Activated T-cell treated with anti-CD3 and anti-CD28 coated beads, Interleukin-2, amount 50 U/mL, for 72 hours (primary cell): Measurements from ENCODE around the gene KCNIP4. TPM values are rescaled to one million over a fixed set of nuclear protein-coding genes. Genes with fewer than 3 reads are reported as not detected.
"Not testable (repeated sequence)": the region's sequence is repeated elsewhere in the genome, so short reads cannot be mapped to it uniquely, and the experiment has no call there.

Experiments
- ATAC-seq, 2 donors: fragments of 150-1000 bp; cut with Tn5 transposase; replicated peaks in 1 of 2; 2 replicates each; pipeline ENCODE4 v1.10.0; 2021; ENCODE audit warnings: moderate library complexity in 2 of 2, mild to moderate bottlenecking in 1 of 2
- DNase-seq, 2 donors: peaks; one replicate each; pipeline ENCODE4 v3.0.0; 2021 to 2022; ENCODE audit warnings: mixed read lengths in 1 of 2
- H3K27ac Mint-ChIP-seq: one replicate; pipeline ENCODE4 v1.8.0; 2022; ENCODE audit warnings: mild to moderate bottlenecking, moderate library complexity, mixed read lengths
- H3K27me3 Mint-ChIP-seq: one replicate; pipeline ENCODE4 v1.8.0; 2022; ENCODE audit warnings: low read depth, mixed read lengths
- H3K36me3 Mint-ChIP-seq, 2 donors: one replicate each; pipeline ENCODE4 v1.8.0; 2022; ENCODE audit warnings: mixed read lengths in 2 of 2, mild to moderate bottlenecking in 1 of 2; ENCODE audit not compliant: insufficient read depth in 2 of 2
- H3K4me1 Mint-ChIP-seq: one replicate; pipeline ENCODE4 v1.8.0; 2022; ENCODE audit warnings: low read depth, mixed read lengths
- H3K4me3 Mint-ChIP-seq, 2 donors: one replicate each; pipeline ENCODE4 v1.8.0; 2022; ENCODE audit warnings: mild to moderate bottlenecking in 2 of 2, mixed read lengths in 2 of 2, moderate library complexity in 2 of 2
- H3K9me3 Mint-ChIP-seq, 2 donors: one replicate each; pipeline ENCODE4 v1.8.0; 2022; ENCODE audit warnings: mixed read lengths in 2 of 2
- total RNA-seq, 2 donors: library from RNA; stranded (reverse); gene quantifications; one replicate each; pipeline ENCODE4 v1.2.3, GENCODE V29; 2022

Gene KCNIP4
- total RNA-seq, 2 donors from 2014 or later: not detected

DNA sequence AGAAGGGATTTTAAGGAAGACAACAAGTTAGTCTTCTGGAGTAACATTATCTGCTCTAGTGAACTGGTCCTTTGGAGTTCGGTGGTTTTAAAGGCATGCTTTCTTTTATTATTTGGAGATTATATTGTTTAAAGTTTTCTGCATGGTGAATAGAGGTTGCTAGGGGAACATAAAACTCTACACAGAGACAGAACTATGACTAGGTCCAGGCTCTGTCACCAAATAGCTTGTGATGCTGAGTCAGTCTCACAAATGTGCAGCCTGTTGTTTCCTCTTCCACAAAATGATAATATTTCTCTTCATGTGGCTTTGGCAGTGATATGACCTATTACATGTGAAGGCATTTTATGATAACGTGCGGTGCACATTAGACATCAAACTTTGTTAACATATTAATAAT lies 1115.7 kb downstream of the KCNIP4 start:
- Mint-ChIP-seq H3K4me3 (no peak overlapping the region), H3K9me3 (peaks cover 2 to 4% of the 10 kb centered on the region in 2 donors), H3K36me3 (no peaks in the 10 kb centered on the region), H3K27ac (no peak overlapping the region), H3K4me1 (no peaks in the 10 kb centered on the region), H3K27me3 (no peaks in the 10 kb centered on the region)
- no peak for DNase-seq
- ATAC-seq: no peak

DNA sequence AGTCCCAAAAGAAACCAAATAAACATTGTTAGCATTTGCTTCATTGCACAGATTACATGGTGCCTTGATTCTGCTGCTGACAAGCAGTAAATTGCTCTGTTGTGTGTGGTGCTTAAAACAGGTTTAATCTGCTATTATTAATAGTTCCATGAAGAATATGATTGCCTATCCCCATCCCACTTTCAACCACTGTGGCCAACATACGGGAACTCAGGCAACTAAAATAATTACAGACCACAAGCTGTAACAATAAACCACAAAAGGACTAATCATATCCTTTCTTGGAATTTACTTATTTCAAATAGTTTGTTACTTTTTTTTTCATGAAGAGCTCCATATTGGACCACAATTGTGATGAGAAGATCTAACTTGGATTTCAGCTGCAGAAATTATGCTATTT lies 1116.8 kb downstream of the KCNIP4 start:
- no peaks in the 10 kb centered on the region for H3K27me3 Mint-ChIP-seq
- H3K27ac Mint-ChIP-seq: no peak overlapping the region
- H3K36me3 Mint-ChIP-seq: no peaks in the 10 kb centered on the region
- H3K4me3 Mint-ChIP-seq: no peak overlapping the region
- peaks cover 2 to 4% of the 10 kb centered on the region in 2 donors for H3K9me3 Mint-ChIP-seq
- DNase-seq (no peak), ATAC-seq (no peak)
- H3K4me1 Mint-ChIP-seq: no peaks in the 10 kb centered on the region

DNA sequence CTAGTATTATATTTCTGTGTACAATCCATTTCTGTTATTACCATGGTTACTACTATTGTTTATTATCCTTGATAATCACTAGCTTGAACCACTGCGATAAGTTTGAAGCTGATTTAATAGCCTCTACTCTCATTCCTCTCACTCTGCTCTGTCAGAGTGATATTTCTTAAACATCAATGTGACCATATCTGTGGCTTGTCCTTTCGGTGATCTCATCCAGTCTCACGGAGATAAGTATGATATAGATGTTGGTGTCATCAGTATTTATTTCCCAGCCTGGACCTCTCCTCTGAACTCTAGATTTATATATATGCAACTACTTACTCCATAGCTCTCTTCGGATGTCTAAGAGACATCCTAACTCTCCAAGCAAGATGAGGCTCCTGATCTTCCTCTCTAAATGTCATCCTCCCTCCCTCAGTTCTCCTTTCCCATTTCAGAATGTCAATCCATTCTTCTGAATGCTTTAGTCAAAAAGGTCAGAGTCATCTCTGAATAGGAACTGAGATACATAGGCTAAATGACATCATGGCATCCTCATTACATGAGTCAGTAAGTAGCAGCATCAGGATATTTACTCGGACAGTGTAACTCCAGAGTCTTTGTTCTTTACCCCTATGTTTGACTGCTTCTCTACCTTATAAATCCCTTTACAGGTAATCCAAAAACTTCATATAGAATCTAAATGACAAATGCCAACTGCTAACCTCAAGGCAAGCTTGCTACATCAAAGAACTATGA lies 1118.8 kb downstream of the KCNIP4 start:
- ATAC-seq: no peak
- no peak overlapping the region for H3K27ac Mint-ChIP-seq
- no peaks in the 10 kb centered on the region for H3K27me3 Mint-ChIP-seq

DNA sequence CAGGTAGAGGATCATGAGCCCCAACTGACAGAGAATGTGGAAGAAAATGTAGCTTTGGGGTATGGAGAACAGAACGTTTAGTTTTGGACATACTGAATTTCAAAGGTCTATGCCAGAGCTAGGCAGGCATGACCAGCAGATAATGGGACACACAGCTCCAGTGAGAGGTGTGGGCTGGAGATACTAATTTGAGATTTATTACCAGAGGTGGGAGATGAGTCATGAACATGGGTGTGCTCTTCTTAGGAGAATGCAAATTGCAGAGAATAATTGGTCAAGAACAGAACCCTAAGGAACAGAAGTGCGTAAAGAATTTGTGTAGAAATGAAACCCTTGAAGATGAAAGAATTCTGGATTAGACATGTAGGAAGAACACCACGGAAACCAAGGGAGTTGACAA lies 1123.1 kb downstream of the KCNIP4 start:
- no peak for ATAC-seq
- no peak overlapping the region for H3K27ac Mint-ChIP-seq
- H3K4me3 Mint-ChIP-seq: no peak overlapping the region
- no peak for DNase-seq
- peaks cover 3 to 7% of the 10 kb centered on the region in 2 donors for H3K9me3 Mint-ChIP-seq
- H3K4me1 Mint-ChIP-seq: no peaks in the 10 kb centered on the region
- H3K36me3 Mint-ChIP-seq: no peaks in the 10 kb centered on the region
- H3K27me3 Mint-ChIP-seq: no peaks in the 10 kb centered on the region

More for the DNA sequence above, 1118.8 kb downstream of the KCNIP4 start:
- H3K4me1 Mint-ChIP-seq: no peaks in the 10 kb centered on the region
- H3K36me3 Mint-ChIP-seq: no peaks in the 10 kb centered on the region
- H3K4me3 Mint-ChIP-seq: no peak overlapping the region
- no peak for DNase-seq
- peaks cover 3 to 7% of the 10 kb centered on the region in 2 donors for H3K9me3 Mint-ChIP-seq

DNA sequence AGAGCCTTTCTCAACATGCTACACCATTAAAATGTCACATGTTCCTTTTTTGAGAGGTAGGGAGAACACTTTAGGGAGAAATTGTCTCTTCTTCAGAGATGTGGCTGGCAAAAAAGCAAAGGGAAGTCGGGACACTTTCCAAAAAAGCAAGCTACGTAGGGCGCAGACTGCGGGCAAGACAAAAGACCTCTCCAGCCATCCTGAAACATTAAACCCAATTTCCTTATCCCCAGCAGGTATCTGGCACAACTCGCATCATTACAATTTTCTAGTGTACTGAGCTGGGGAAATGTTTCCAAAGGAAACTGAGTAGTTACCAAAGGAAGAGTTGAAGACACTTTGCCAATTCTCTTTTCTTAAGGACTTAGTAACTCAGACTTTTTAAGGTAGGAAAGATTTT lies 1132.3 kb downstream of the KCNIP4 start:
- Mint-ChIP-seq H3K4me3 (no peak overlapping the region), H3K4me1 (no peaks in the 10 kb centered on the region), H3K27me3 (no peaks in the 10 kb centered on the region)

DNA sequence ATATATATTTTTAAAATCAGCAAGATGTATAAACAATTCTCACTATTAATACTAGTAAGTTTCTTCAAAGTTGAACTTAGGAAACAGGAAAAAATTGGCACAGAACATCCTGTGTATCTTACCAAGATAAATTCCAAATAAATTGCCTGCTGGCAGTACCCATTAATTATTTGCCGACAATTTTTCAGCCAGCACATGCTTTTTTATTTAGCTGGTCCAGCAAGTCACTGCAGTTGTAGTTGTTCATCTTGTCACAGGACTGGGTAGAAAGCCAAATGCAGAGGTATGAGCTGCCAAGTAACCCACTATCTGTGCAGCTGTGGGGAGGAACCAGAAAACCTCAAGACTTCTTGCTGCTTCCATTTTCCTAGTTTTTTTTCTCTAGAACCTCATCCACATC lies 1134.9 kb downstream of the KCNIP4 start:
- DNase-seq (no peak), ATAC-seq (no peak)
- Mint-ChIP-seq H3K27me3 (no peaks in the 10 kb centered on the region), H3K36me3 (no peaks in the 10 kb centered on the region), H3K9me3 (peaks cover 2 to 7% of the 10 kb centered on the region in 2 donors), H3K27ac (no peak overlapping the region), H3K4me1 (no peaks in the 10 kb centered on the region), H3K4me3 (no peak overlapping the region)

More for the DNA sequence above, 1132.3 kb downstream of the KCNIP4 start:
- DNase-seq (no peak), ATAC-seq (no peak)
- peaks cover 3 to 8% of the 10 kb centered on the region in 2 donors for H3K9me3 Mint-ChIP-seq
- no peak overlapping the region for H3K27ac Mint-ChIP-seq
- H3K36me3 Mint-ChIP-seq: no peaks in the 10 kb centered on the region

DNA sequence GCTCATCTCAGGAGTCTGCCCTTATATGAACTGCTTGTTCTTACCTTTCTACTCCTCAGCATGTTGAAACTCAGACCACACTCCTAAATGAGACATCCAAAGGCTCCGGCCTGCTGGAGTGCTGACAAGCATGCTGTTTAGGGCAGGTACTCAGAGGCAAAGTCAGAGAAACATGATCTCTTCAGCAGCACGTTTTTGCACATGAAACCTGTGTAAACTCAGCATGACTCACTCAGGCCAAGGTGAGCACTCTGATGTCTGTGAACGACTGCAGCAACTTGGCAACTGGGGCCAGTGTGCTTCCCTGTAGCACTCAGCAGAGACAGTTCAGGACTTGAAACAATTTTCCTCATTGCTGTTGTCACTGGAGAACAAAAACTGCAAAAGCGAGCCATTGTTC lies 1138.8 kb downstream of the KCNIP4 start:
- Mint-ChIP-seq H3K9me3 (peaks cover 2 to 7% of the 10 kb centered on the region in 2 donors), H3K4me3 (no peak overlapping the region), H3K27ac (no peak overlapping the region), H3K4me1 (no peaks in the 10 kb centered on the region), H3K36me3 (no peaks in the 10 kb centered on the region), H3K27me3 (no peaks in the 10 kb centered on the region)
- DNase-seq (no peak), ATAC-seq (no peak)

DNA sequence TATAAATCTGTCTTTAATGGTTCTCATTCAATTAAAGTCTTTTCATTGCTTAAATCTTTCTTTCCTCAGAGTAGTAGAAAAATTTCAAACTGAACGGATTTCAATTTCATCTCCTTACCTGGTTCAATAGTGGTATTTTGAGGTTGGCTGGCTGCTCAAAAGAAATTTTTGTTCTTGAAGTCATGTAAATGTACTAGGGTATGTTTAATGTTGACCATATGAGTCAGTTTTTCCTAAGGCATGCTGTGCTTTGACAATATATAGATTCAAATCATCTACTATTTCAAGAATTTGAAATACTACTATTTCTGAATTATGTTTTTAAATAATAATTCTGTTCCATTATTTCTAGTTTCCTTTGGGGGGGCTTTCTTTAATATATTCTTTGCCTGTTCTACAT lies 1142.9 kb downstream of the KCNIP4 start:
- H3K27ac Mint-ChIP-seq: no peak overlapping the region
- ATAC-seq (no peak), DNase-seq (no peak)
- H3K4me1 Mint-ChIP-seq: no peaks in the 10 kb centered on the region
- H3K9me3 Mint-ChIP-seq: peaks cover 2 to 8% of the 10 kb centered on the region in 2 donors
- H3K4me3 Mint-ChIP-seq: no peak overlapping the region
- H3K27me3 Mint-ChIP-seq: no peaks in the 10 kb centered on the region
- H3K36me3 Mint-ChIP-seq: peaks cover 0 to 2% of the 10 kb centered on the region in 2 donors

DNA sequence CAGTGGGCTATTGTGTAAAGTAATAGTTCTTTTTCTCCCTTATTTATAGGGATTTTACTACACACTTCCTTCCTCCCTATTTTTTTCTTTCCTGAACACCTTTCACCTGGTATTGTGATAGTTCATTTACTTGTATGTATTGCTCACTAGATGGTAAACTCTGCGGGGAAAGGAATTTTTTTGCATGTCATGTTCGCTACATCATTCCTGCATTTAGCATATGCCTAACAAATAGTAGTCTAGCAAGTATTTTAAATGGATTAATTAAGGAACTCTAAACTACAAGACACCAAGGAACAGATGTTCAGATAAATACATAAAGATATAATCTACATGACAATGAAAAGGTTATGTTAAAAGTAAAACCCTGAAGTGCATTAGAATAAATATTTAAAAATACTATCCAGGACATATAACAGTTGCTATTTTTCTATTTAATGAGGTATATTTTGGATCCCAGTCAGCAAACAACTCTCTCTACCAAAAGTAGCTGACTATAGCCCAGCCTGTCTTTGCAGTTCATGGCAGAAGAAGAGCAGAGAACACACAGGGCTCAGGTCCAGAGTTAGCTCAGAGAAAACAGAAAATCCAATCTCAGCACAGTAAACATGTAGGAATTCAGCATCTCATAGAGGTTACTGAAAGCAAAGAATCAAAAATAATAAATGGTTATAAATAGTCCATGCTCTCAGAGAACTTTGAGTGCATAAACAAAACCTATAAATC lies 1160.5 kb downstream of the KCNIP4 start:
- DNase-seq: no peak
- Mint-ChIP-seq H3K36me3 (peaks cover under 1 to 2% of the 10 kb centered on the region in 2 donors), H3K9me3 (peaks cover 2% of the 10 kb centered on the region in 2 donors), H3K27ac (no peak overlapping the region), H3K27me3 (no peaks in the 10 kb centered on the region), H3K4me1 (no peaks in the 10 kb centered on the region), H3K4me3 (no peak overlapping the region)
- no peak for ATAC-seq

DNA sequence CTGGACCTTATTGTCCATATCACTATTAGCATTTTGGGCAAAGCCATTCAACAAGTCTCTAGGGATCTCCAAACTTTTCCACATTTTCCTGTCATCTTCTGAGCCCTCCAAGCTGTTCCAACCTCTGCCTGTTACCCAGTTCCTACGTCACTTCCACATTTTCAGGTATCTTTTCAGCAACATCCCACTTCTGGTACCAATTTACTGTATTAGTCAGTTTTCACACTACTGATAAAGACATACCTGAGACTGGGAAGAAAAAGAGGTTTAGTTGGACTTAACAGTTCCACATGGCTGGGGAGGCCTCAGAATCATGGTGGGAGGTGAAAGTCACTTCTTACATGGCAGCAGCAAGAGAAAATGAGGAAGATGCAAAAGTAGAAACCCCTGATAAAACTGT lies 1165.4 kb downstream of the KCNIP4 start:
- not testable (repeated sequence) for H3K4me1 Mint-ChIP-seq, ATAC-seq, H3K27me3 Mint-ChIP-seq, H3K27ac Mint-ChIP-seq, DNase-seq, H3K4me3 Mint-ChIP-seq
- peaks cover 9 to 11% of the 10 kb centered on the region in 2 donors for H3K36me3 Mint-ChIP-seq
- peaks cover 10 to 16% of the 10 kb centered on the region in 2 donors for H3K9me3 Mint-ChIP-seq

DNA sequence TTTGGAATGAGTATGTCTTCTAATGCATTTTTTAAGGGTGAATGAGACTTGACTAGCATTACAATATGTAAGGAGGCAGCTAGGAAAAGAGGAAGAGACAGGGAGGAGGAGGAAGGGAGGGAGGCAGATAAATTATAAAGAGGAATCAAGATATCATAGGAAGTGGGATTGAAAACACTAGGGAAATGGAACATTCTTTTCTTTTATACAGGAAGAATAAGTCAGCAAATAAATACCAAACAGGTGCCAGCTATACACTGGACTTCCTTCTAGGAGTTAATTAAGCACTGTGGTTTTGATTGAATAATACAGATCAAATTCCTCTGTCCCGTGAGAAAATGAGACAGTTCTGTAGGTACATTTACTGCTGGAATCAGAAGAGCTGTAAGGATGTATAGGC lies 1169.7 kb downstream of the KCNIP4 start:
- no peak overlapping the region for H3K27ac Mint-ChIP-seq
- no peaks in the 10 kb centered on the region for H3K4me1 Mint-ChIP-seq
- peaks cover 13 to 16% of the 10 kb centered on the region in 2 donors for H3K9me3 Mint-ChIP-seq
- ATAC-seq (no peak), DNase-seq (no peak)
- H3K4me3 Mint-ChIP-seq: no peak overlapping the region
- no peaks in the 10 kb centered on the region for H3K27me3 Mint-ChIP-seq
- H3K36me3 Mint-ChIP-seq: peaks cover 9 to 11% of the 10 kb centered on the region in 2 donors

DNA sequence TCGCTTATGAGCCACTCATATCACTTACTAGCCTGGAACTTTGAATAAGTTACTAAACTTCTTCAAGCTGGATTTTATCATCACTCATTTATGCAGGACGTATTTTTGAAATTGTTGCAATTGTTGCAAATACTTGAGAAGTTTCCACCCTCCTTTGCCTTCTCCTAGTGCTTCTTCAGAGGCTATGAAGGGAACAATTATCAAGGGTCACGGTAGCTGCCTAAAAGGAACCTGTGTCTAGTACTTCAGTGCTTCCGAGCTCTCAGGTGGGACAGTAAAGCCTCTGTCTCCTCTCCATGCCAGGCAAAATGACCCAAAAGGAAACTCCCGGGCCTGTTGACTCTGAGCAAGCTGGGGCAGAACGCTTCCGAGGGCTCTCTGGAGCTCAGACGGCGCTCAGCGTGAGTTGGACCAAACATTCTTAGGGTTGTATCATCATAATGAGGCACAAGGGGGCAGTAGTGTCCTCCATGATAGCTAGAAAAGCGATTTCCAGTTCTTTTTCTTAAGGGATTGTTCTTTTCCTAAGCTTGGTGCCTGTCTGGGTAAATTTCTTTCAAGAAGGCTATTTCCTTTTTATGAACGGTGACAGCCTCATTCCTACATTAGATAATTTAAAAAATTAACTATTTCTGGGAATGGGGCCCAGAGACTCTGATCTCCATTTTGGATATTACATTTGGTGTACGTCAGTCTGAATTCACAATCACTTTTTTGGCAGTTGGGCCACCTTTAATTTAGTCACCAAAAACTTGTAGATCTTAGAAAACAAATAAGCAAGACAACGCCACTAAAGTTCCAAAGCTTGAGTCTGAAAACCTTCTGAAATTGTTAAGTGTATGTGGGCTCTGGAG lies 1175.2 kb downstream of the KCNIP4 start:
- H3K27me3 Mint-ChIP-seq: no peaks in the 10 kb centered on the region

More for the DNA sequence above, 1175.2 kb downstream of the KCNIP4 start:
- DNase-seq (peak; percentile 5 to 26), ATAC-seq (peak in 1 of 2 donors; percentile 53)
- Mint-ChIP-seq H3K4me1 (no peaks in the 10 kb centered on the region), H3K36me3 (no peaks in the 10 kb centered on the region), H3K4me3 (no peak overlapping the region), H3K27ac (no peak overlapping the region), H3K9me3 (peaks cover 0 to 3% of the 10 kb centered on the region in 2 donors)
